Superior temporal gyrus (tissue), 1 donor: ENCODE data around the gene KCNH5.

ENCODE experiments used
- DNase-seq: peaks from one replicate; pipeline ENCODE4 v3.0.0-alpha.2; 2016; ENCODE audit errors: extremely low spot score

KCNH5 gene

GRCh38 chr14:63006531-63006930 lies 38.7 kb downstream of the KCNH5 start:
- no peak for DNase-seq

DNA sequence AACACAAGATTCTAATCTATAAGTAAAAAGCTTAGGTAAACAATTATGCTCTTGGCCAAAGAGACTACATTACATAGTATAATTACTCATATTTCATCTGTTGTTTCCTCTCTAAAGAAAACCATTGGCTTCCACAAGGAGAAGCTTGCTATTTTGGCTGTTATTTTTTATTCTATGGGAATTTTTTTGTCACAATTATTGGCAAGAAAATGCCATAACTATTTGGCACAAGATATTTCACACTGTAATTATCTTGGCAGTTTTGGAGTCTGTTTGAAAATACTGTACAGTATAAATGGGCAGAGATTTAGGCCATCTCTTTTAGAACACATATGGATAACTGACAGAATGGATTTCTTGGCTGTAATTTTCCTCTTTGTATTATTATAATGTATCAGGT lies 51.2 kb downstream of the KCNH5 start:
- no peak for DNase-seq

- DNase-seq, result no peak
These were observed 56.3 kb downstream of the KCNH5 start for GRCh38 chr14:62988967-62989366.

DNA sequence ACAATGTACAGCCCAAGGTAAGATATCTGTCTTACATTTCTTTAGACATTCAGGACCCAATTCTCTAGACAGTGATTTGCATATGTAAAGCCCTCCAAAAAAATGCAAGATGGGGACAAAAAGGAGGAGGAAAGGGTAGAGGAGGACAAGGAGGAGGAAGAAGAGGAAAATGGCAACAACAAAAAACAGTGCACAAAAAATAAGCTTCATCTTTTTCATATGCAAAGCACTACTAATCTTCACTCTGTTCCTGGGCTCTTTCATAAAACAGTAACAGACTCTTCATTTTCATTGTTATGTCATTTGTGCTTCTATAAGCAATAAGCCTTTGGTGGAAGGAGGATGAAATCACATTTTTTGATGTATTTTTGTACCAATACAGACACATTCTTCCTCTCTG lies 61.4 kb downstream of the KCNH5 start:
- DNase-seq, result no peak

GRCh38 chr14:62980693-62981092 lies 64.6 kb downstream of the KCNH5 start:
- DNase-seq, result no peak

GRCh38 chr14:62957562-62957961 lies 87.7 kb downstream of the KCNH5 start:
- no peak for DNase-seq

- no peak for DNase-seq
These were observed 88.8 kb downstream of the KCNH5 start for GRCh38 chr14:62956413-62956812.

GRCh38 chr14:62954165-62954564 lies 91.1 kb downstream of the KCNH5 start:
- DNase-seq, result no peak

DNA sequence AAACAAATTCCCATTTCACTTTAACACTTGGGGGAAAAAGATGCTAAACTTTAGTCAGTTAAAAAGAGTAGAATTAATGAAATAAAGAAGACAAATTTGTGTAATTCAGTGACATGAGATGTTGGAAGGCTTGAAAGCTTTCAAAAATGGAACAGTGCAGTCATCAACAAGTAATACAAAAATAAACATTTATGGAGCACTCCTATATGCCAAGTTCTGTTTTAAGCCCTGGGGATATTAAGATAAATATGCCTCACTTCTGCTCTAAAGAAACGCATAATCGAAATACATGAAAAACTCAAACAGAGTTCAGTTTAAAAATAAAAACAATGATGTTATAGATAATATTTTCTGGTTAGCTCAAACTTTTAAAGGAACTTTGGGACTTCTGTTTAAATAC lies 93.0 kb downstream of the KCNH5 start:
- no peak for DNase-seq

GRCh38 chr14:62947301-62947700 lies 98.0 kb downstream of the KCNH5 start:
- DNase-seq, result no peak

GRCh38 chr14:62946221-62946620 lies 99.0 kb downstream of the KCNH5 start:
- DNase-seq, result no peak

GRCh38 chr14:62943202-62943601 lies 102.1 kb downstream of the KCNH5 start:
- DNase-seq, result no peak

DNA sequence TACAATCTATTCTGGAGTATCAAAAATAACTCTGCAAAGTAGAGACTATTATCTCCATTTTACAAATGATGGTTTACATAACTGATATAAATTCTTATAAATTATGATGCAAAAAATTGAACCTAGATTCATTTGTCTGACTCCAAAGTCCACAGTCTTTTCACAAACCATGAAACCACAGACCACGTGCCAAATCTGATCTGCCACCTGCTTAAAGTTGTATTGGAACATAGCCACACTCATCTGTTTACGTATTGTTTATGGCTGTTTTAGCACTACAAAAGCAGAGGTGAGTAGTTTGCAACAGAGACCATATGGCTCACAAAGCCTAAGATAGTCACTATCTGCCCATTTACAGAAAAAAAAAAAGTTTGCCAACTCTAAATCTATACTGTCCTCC lies 105.3 kb downstream of the KCNH5 start:
- no peak for DNase-seq

GRCh38 chr14:62938778-62939177 lies 106.5 kb downstream of the KCNH5 start:
- no peak for DNase-seq

DNA sequence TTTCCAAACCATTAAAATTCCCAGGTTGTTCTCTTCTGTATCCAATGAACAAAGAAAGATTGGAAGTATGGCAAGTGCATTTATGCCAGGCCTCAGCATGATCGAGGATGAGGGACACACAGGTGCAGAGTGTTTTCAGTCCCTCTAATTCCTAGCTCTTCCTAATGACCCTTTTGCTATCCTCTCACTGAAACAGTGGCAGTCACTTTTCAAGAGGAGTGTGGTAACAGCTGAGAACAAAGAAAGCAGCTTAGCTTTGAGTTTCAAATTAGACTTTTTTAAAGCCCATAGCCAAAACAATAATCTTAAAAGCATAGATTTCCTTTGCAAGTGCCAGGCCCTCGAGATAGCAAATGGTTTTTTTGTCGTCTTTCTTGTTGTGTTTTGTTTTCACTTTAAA lies 110.8 kb downstream of the KCNH5 start:
- no peak for DNase-seq

GRCh38 chr14:62921466-62921865 lies 123.8 kb downstream of the KCNH5 start:
- no peak for DNase-seq

GRCh38 chr14:62916551-62916950 lies 128.7 kb downstream of the KCNH5 start:
- DNase-seq, result no peak

DNA sequence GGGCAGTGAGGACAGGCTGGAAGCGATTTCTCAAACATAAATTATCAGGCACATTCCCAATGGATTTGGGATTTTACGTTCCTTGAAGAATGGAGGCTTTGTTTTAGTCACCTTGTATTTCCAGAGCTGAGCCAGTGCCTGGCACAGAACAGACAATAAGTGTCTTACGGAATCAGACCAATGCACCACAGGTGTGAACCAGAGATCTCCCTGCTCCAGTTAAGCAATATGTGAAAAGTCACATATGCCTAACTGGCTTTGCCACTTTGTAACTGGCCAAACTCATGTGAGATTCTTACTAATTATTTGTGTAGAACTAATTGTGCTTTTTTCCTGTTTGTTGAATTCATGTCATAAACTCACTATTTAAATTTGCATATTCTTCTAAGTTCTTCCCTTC lies 130.4 kb downstream of the KCNH5 start:
- DNase-seq, result no peak

DNA sequence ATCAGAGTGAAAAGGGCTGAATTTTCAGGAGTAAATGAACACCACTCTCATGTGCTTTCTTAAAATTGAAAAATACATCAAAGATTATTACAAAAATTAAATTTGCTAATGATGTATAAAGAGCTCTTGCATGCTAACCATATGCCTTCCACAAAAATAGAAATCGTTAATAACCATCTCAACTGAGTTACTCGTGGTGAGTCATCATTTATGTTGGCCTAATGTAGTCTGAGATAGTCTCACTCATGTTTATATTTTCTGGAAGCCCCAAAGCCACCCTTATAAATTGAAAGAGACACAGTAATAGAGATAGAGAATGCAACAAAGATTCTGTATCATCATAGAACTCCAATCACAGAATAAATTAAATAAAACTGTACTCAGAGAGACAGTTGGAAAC lies 131.2 kb downstream of the KCNH5 start:
- no peak for DNase-seq

- DNase-seq, result no peak
These were observed 136.8 kb downstream of the KCNH5 start for GRCh38 chr14:62908506-62908905.

GRCh38 chr14:62905566-62905965 lies 139.7 kb downstream of the KCNH5 start:
- DNase-seq, result no peak

DNA sequence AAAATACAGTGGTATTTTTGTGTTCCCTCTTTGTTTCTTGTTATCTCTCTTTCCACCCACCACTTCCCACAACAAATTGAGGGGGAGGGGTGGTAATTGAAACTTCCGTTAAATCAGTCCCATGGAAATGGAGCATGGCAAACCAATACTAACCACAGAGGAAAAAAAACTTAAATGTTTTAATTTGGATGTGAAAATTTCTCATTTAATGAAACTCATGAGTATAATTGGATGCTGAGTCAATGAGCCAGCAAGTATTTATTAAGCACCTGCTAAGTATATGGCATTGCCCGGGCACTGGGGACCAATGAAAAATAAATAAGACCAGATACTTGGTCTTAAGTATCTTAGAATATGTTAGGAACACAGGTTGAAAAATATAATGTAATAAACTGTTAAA lies 147.5 kb downstream of the KCNH5 start:
- no peak for DNase-seq

GRCh38 chr14:62896932-62897456 lies 148.3 kb downstream of the KCNH5 start:
- DNase-seq, result no peak

DNA sequence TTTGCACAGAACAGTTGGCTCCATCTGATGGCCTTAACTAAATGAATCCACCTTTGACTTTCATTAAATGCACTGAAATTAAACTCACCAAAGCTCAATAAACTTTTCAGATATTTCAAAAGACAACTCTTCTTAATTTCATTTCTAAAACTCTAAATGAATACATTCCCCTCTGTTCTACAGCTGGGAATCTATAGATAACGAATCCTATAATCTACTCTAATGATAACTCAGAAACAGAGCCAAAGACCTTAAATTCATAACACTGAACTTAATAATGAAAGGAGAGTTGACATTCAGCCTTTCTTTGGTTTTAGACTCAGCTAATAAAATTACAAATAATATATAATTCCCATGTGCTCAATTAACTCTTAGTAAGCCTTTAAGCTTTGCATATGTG lies 150.5 kb downstream of the KCNH5 start:
- DNase-seq, result no peak

- DNase-seq, result no peak
These were observed 155.9 kb downstream of the KCNH5 start for GRCh38 chr14:62889364-62889763.
